Measurements from ENCODE around the gene CKS1B. TPM values are rescaled to one million over a fixed set of nuclear protein-coding genes. Genes with fewer than 3 reads are reported as not detected.

CKS1B gene
- total RNA-seq, 1 experiment from 2014 or later: 295 TPM

DNA sequence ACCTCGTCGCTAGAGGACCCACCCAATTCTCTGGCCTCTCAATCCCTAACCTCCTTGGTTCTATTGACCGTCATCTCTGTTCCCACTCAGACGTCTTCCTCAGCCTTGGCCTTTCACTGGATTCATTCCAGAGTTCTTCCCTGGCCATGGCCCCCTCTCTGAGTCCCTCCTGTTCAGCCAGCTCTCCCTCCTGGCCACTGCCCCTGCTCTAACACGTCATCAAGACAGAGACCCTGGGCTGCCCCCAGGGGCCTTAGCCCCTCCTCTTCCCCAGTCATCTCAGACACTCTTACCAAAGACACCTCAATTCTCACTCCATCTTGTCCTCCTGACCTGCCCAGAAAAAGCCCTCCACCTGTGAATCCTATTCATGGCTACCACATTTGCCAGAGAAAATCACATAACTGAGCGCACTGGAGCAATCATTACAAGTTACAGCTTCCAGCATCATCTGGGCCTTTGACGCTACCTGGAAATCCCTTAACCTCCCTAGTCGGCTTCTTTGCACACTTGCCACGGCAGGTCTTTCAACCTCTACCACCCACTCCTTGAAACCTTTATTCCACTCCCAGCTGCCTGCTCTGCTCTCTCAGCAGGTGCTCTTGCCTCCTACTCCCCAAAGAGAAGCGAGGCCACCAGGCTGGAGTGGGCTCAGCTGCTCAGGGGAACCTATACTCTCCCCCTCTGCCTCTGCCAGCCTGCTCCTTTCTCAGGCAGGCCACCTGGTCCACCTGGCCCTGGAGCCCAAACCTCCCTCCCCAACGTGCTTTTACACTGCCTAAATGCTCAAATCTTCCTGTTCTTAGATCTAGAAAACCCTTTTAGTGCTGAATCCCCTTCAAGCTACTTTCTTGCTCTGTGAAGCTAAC, 45.1 kb downstream of the CKS1B start:
- CTCF ChIA-PET: interaction anchor here (0.6 kb wide), 1 partner anchor 15 kb away, joined by 9 read pairs; no protein-coding TSS in a partner anchor

DNA sequence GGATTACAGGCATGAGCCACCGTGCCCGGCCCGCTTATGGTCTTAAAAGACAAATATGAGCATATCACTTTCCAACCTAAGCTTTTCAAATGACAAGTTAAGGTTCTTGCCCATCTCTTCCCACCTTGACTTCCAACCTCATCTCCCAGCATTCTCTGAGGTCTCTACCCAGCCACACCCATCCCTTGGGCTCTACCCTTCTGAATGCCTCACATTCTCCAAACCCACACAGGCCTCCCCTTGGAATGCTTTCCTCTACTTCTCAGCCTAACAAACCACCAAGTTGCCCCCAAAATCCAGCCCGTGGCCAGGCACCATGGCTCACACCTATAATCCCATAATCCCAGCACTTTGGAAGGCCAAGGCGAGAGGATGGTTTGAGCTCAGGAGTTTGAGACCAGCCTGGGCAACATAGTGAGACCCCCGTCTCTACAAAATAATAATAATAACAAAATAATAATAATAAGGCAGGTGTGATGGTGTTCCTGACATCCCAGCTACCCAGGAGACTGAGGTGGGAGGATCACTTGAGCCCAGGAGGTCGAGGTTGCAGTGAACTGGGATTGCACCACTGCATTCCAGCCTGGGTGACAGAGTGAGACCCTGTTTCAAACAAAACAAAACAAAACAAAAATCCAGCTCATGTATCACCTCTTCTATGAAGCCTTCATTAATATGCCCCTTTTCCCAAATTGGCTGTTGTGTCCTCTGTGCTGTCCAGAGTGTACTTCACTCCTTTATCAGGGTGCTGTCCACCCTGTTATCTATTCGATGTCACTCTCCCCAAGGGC, 47.9 kb downstream of the CKS1B start:
- no peaks in the 10 kb centered on the region for H3K27me3 ChIP-seq (replicated peaks; ENCODE audit: insufficient read depth, low read depth, low read length, poor library complexity)
- POLR2A ChIA-PET (ENCODE audit: low non-redundant PET): no interaction called here
- BruUV-seq (replicated peaks): no TSS peak

More for the DNA sequence above, 45.1 kb downstream of the CKS1B start:
- intact Hi-C loops (cut with micrococcal nuclease; ENCODE audit: unreplicated experiment): no loop called here
- TF ChIP-seq EZH2 (IDR thresholded peaks at IDR 0.05; ENCODE audit: borderline replicate concordance, low read depth, low read length, poor library complexity, severe bottlenecking): no peak
- TF ChIP-seq, protein P1, sequence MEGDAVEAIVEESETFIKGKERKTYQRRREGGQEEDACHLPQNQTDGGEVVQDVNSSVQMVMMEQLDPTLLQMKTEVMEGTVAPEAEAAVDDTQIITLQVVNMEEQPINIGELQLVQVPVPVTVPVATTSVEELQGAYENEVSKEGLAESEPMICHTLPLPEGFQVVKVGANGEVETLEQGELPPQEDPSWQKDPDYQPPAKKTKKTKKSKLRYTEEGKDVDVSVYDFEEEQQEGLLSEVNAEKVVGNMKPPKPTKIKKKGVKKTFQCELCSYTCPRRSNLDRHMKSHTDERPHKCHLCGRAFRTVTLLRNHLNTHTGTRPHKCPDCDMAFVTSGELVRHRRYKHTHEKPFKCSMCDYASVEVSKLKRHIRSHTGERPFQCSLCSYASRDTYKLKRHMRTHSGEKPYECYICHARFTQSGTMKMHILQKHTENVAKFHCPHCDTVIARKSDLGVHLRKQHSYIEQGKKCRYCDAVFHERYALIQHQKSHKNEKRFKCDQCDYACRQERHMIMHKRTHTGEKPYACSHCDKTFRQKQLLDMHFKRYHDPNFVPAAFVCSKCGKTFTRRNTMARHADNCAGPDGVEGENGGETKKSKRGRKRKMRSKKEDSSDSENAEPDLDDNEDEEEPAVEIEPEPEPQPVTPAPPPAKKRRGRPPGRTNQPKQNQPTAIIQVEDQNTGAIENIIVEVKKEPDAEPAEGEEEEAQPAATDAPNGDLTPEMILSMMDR (conservative IDR thresholded peaks at IDR 0.05; ENCODE audit: low read depth, low read length): no peak
- H3K27me3 ChIP-seq (replicated peaks; ENCODE audit: insufficient read depth, low read depth, low read length, poor library complexity): no peaks in the 10 kb centered on the region
- POLR2A ChIA-PET (ENCODE audit: low non-redundant PET): no interaction called here
- H3K9me3 ChIP-seq (ENCODE audit: low read depth, low read length, poor library complexity, severe bottlenecking): no peaks in the 10 kb centered on the region
- H3K4me3 ChIP-seq (ENCODE audit: low read depth, low read length, poor library complexity, severe bottlenecking): no peak overlapping the region
- H3K36me3 ChIP-seq (ENCODE audit: insufficient read depth, low read length, poor library complexity, severe bottlenecking): peaks cover 13% of the 10 kb centered on the region
- BruUV-seq (replicated peaks): no TSS peak
- no peak overlapping the region for H3K27ac ChIP-seq (ENCODE audit: low read depth, low read length, poor library complexity, severe bottlenecking)
- no peak for DNase-seq (ENCODE audit: low spot score)
- H3K4me1 ChIP-seq (ENCODE audit: insufficient read depth, low read length, poor library complexity, severe bottlenecking): peaks cover 13% of the 10 kb centered on the region

DNA sequence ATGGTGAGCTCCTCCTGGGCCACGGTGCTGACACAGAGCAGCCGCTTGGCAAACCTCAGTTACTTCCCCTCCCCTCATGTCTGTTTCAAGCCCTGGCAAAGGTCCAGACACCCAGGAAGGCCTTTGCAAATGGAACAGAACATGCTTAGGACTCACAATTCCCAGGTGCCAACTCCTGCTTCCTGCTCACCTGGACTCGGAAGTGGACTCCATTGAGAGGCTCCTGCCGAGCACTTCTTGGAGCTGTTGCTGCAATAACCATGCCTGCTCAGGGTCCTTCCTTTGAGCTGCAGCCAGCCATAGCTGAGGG, 48.4 kb downstream of the CKS1B start:
- H3K36me3 ChIP-seq (ENCODE audit: insufficient read depth, low read length, poor library complexity, severe bottlenecking): no peaks in the 10 kb centered on the region
- no TSS peak for BruUV-seq (replicated peaks)
- H3K4me1 ChIP-seq (ENCODE audit: insufficient read depth, low read length, poor library complexity, severe bottlenecking): peaks cover 2% of the 10 kb centered on the region
- no peaks in the 10 kb centered on the region for H3K27me3 ChIP-seq (replicated peaks; ENCODE audit: insufficient read depth, low read depth, low read length, poor library complexity)
- no peaks in the 10 kb centered on the region for H3K9me3 ChIP-seq (ENCODE audit: low read depth, low read length, poor library complexity, severe bottlenecking)
- no peak for DNase-seq (ENCODE audit: low spot score)
- TF ChIP-seq EZH2 (IDR thresholded peaks at IDR 0.05; ENCODE audit: borderline replicate concordance, low read depth, low read length, poor library complexity, severe bottlenecking): no peak
- TF ChIP-seq, protein P1 (conservative IDR thresholded peaks at IDR 0.05; ENCODE audit: low read depth, low read length): no peak
- ChIA-PET CTCF (no interaction called here), POLR2A (ENCODE audit: low non-redundant PET) (interaction anchor here (0.6 kb wide), 1 partner anchor 26 kb away, joined by 4 read pairs; no protein-coding TSS in a partner anchor)
- H3K27ac ChIP-seq (ENCODE audit: low read depth, low read length, poor library complexity, severe bottlenecking): no peak overlapping the region
- no peak overlapping the region for H3K4me3 ChIP-seq (ENCODE audit: low read depth, low read length, poor library complexity, severe bottlenecking)
- intact Hi-C loops (cut with micrococcal nuclease; ENCODE audit: unreplicated experiment): no loop called here

More for the DNA sequence above, 47.9 kb downstream of the CKS1B start:
- Histone ChIP-seq H3K4me1 (ENCODE audit: insufficient read depth, low read length, poor library complexity, severe bottlenecking) (peaks cover 6% of the 10 kb centered on the region), H3K9me3 (ENCODE audit: low read depth, low read length, poor library complexity, severe bottlenecking) (no peaks in the 10 kb centered on the region), H3K27ac (ENCODE audit: low read depth, low read length, poor library complexity, severe bottlenecking) (no peak overlapping the region), H3K36me3 (ENCODE audit: insufficient read depth, low read length, poor library complexity, severe bottlenecking) (no peaks in the 10 kb centered on the region), H3K4me3 (ENCODE audit: low read depth, low read length, poor library complexity, severe bottlenecking) (no peak overlapping the region)
- DNase-seq (ENCODE audit: low spot score): no peak
- TF ChIP-seq, protein P1 (conservative IDR thresholded peaks at IDR 0.05; ENCODE audit: low read depth, low read length): no peak
- TF ChIP-seq EZH2 (IDR thresholded peaks at IDR 0.05; ENCODE audit: borderline replicate concordance, low read depth, low read length, poor library complexity, severe bottlenecking): no peak
- CTCF ChIA-PET: no interaction called here
- intact Hi-C loops (cut with micrococcal nuclease; ENCODE audit: unreplicated experiment): no loop called here
